B cell (primary cell): ENCODE results near the gene HAUS2.
"Not testable (repeated sequence)": the region's sequence is repeated elsewhere in the genome, so short reads cannot be mapped to it uniquely, and the experiment has no call there.

Experiments used
- EZH2 ChIP-seq: IDR thresholded peaks from 2 replicates; pipeline ENCODE4 v1.6.1; 2012; ENCODE audit warnings: borderline replicate concordance, low read depth, mild to moderate bottlenecking, moderate library complexity, low read length; ENCODE audit not compliant: insufficient read depth, poor library complexity, severe bottlenecking
- TF ChIP-seq, protein P1 (sequence below): fragments of 200-600 bp; IDR thresholded peaks from one replicate; pipeline ENCODE4 v1.8.0; 2022; ENCODE audit warnings: antibody characterized with exemption, mild to moderate bottlenecking

DNA sequence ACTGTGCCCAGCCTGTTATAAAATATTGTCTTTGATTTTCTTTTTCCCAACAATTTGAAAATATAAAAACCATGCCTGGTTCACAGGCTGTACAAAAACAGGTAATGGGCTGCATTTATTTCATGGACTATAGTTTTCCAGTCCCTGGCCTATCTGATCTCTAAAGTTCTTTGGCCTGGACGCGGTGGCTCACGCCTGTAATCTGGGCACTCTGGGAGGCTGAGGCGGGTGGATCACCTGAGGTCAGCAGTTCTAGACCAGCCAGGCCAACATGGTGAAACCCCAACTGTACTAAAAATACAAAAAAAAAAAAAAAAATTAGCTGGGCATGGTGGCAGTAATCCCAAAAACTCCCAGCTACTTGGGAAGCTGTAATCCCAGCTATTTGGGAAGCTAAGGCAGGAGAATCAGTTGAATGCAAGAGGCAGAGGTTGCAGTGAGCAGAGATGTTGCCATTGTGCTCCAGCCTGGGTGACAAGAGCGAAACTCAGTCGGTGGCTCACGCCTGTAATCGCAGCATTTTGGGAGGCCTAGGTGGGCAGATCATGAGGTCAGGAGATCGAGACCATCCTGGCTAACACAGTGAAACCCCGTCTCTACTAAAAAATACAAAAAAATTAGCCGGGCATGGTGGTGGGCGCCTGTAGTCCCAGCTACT, 8.0 kb downstream of the HAUS2 start:
- TF ChIP-seq, protein P1, sequence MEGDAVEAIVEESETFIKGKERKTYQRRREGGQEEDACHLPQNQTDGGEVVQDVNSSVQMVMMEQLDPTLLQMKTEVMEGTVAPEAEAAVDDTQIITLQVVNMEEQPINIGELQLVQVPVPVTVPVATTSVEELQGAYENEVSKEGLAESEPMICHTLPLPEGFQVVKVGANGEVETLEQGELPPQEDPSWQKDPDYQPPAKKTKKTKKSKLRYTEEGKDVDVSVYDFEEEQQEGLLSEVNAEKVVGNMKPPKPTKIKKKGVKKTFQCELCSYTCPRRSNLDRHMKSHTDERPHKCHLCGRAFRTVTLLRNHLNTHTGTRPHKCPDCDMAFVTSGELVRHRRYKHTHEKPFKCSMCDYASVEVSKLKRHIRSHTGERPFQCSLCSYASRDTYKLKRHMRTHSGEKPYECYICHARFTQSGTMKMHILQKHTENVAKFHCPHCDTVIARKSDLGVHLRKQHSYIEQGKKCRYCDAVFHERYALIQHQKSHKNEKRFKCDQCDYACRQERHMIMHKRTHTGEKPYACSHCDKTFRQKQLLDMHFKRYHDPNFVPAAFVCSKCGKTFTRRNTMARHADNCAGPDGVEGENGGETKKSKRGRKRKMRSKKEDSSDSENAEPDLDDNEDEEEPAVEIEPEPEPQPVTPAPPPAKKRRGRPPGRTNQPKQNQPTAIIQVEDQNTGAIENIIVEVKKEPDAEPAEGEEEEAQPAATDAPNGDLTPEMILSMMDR, result not testable (repeated sequence)
- not testable (repeated sequence) for TF ChIP-seq EZH2
